CD4-positive, alpha-beta T cell treated with Interleukin-15 for 1 hour (primary cell): ENCODE data around the gene SEPHS1.
"Not testable (repeated sequence)": the region's sequence is repeated elsewhere in the genome, so short reads cannot be mapped to it uniquely, and the experiment has no call there.

Experiments
- DNase-seq: peaks from one replicate; pipeline ENCODE4 v3.0.0-alpha.2; 2020

Gene SEPHS1

DNA sequence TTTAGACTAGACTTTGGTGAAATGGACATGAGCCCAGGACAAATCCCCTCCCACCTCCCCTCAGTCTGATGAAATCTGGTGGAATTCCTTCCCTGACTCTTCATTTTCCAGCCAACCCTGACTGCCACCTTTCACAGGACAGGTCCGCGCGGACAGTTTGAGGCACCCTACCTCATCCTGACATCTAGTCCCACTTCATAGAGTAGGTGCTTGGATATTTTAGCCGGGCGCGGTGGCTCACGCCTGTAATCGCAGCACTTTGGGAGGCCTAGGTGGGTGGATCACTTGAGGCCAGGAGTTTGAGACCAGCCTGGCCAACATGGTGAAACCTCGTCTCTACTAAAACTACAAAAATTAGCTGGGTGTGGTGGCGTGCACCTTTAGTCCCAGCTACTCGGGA, 71.9 kb downstream of the SEPHS1 start:
- DNase-seq = not testable (repeated sequence)

DNA sequence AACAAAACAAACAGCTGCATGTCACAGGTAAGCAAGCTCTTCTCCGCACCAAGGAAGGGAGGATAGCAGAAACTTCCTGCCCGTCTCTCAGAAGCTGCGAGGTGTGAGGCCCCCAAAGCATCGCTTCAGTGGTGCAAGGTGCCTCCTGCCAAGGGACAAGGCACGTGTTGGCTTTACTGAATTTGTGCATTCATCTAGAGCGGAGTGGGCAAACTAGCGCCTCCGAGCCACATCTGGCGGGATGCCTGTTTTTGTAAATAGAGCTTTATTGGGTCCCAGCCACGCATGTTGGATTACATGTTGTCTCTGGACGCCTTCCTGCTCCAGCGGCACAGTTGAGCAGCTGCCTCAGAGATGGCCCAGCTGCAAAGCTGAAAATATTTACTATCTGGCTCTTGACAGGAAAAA, 75.9 kb downstream of the SEPHS1 start:
- no peak for DNase-seq

DNA sequence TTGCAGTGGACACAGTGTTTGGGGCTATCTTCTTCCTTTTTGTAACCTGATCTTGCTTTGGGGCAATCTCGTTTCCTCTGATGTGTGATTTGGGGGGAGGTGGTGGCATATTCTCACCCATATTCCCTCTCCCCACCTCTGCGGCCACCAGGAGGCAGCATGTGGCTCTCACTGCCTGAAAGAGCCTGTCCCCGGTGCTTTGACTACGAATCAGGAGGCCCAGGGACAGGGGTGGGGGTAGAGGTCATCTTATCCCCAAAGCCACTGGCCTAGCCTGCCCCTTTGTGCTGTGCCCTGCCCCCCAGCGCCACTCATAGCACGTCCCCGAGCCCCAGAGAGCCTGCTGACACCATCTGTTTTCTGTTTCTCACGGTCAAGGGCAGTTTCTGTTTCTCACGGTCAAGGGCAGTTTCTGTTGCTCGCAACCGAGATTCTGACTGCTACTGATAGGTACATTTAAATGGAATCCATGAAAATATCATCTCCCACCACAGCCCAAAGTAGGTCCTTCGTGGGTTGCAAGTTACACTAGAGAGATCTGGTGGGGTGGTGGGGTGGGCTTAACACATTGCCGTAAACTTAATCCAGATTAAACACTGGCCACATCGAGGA, 76.4 kb downstream of the SEPHS1 start:
- DNase-seq = peak; percentile 54

DNA sequence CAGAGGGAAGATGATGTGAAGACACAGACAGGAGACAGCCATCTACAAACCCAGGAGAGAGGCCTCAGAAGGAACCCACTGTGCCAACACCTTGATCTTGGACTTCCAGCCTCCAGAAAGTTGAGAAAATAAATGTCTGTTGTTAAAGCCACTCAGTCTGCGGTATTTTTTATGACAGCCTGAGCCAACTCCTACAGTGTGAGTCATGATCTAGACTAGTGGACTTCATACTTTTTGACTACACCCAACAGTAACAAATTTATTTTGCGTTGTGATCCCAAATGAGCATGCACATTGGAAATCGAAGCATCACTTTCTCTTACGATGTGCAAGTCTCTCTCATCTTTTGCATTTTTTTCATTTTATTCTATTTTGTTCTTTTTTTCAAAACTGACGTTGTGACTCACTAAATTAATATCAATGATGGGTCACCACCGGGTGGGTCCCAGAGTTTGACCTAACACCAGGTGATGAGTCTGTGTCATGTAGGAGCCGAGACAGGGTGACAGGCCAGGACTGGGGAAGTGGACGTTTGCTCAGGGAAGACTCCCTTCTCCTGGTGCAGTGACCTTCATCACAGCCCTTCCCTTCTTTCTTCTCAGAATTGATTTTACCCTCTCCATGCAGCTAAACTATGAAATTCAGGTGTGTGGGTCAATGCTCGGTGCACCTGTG, 77.1 kb downstream of the SEPHS1 start:
- DNase-seq = no peak

DNA sequence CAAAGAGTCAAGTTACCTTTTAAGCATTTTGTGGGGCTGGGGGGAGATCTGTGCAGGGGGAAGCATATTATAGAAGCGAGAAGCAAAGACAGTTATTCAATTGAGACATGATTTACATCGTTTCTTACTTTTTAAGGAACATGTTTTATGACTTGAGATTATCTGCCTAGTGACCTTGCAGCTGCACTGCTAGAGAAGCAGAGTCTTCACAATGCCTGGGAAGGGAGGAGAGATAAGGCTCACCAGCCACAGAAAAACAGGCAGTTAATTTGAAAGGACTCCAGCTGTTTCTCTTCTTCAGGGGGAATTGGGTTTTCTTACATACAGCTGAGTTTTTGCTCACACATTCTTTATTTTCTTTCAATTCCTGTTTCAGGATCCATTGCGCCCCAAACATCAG, 79.3 kb downstream of the SEPHS1 start:
- DNase-seq = no peak

DNA sequence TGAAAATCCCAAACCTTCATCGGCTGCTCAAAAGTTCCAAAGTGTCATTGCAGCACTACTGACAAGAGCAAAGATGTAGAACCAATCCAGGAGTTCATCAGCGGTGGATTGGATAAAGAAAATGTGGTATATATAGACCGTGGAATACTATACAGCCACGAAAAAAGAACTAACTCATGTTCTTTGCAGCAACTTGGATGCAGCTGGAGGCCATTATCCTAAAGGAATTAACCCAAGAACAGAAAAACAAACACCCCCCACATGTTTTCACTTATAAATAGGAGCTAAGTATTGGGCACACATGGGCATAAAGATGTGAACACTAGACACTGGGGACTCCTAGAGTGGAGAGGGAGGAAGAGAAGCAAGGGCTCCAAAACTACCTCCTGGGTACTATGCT, 79.8 kb downstream of the SEPHS1 start:
- no peak for DNase-seq
